ENCODE results near the gene ADGRV1. TPM values are rescaled to one million over a fixed set of nuclear protein-coding genes. Genes with fewer than 3 reads are reported as not detected.

ADGRV1 gene
- total and polyA plus RNA-seq, 9 of the 15 experiments (the other 6 are each of a cell fraction or from before 2014, with no cell fraction given) = 21.7 to 156 (median 58.2) TPM

GRCh38 chr5:90529194-90529938 lies 29.2 kb upstream of the ADGRV1 start, which contains the start of gene LYSMD3 (continued):
- TF ChIP-seq KLF1 (tag; IDR thresholded peaks at IDR 0.05) = peak; percentile 60; the same call in 1 of the 2 replicates
- TF ChIP-seq TCF7L2 (IDR thresholded peaks at IDR 0.05; ENCODE audit: low read depth, low read length) = no peak
- no peak for TF ChIP-seq KHSRP (IDR thresholded peaks at IDR 0.05)
- peak; percentile 79 for TF ChIP-seq MAX (CRISPR knock-in tag; IDR thresholded peaks at IDR 0.05)
- no peak for TF ChIP-seq HMG20A (CRISPR knock-in tag; conservative IDR thresholded peaks at IDR 0.05)
- no peak for TF ChIP-seq KAT8 (IDR thresholded peaks at IDR 0.05; ENCODE audit: low read depth)
- TF ChIP-seq MAFF (IDR thresholded peaks at IDR 0.05; ENCODE audit: low read length) = no peak
- no peak for TF ChIP-seq ZBTB49 (CRISPR knock-in tag; IDR thresholded peaks at IDR 0.05; ENCODE audit: borderline replicate concordance)
- peak; percentile 84; the same call in 1 of the 2 replicates for TF ChIP-seq ZBTB1 (CRISPR knock-in tag; IDR thresholded peaks at IDR 0.05; ENCODE audit: borderline replicate concordance, low read depth)
- TF ChIP-seq BDP1 (IDR thresholded peaks at IDR 0.05; ENCODE audit: insufficient read depth, insufficient read length) = no peak
- TF ChIP-seq CHD2 (IDR thresholded peaks at IDR 0.05; ENCODE audit: low read depth, low read length) = no peak
- TF ChIP-seq FOXP1 (CRISPR knock-in tag; IDR thresholded peaks at IDR 0.05) = peak; percentile 68; the same call in 1 of the 2 replicates
- no peak for TF ChIP-seq XRCC3 (IDR thresholded peaks at IDR 0.05)
- no peak for TF ChIP-seq CBX8 (IDR thresholded peaks at IDR 0.05; ENCODE audit: borderline replicate concordance, extremely low read depth, low read depth, low read length, poor library complexity, severe bottlenecking)
- no peak for TF ChIP-seq ZNF436 (CRISPR knock-in tag; IDR thresholded peaks at IDR 0.05)
- no peak for TF ChIP-seq BCL6 (CRISPR knock-in tag; IDR thresholded peaks at IDR 0.05)
- TF ChIP-seq CREB5 (CRISPR knock-in tag; IDR thresholded peaks at IDR 0.05) = no peak
- no peak for TF ChIP-seq RAD21 (CRISPR knock-in tag; conservative IDR thresholded peaks at IDR 0.05 in 1 of 2, IDR thresholded peaks at IDR 0.05 in 1 of 2)
- TF ChIP-seq HMG20B (CRISPR knock-in tag; IDR thresholded peaks at IDR 0.05) = no peak
- TF ChIP-seq NFIC (IDR thresholded peaks at IDR 0.05) = 0 out of 2 replicates have a peak, but pooled peaks have one; percentile 31
- no peak for TF ChIP-seq ZNF232 (CRISPR knock-in tag; IDR thresholded peaks at IDR 0.05)
- no peak for TF ChIP-seq HEY1 (CRISPR knock-in tag; IDR thresholded peaks at IDR 0.05; ENCODE audit: borderline replicate concordance)
- no peak for TF ChIP-seq SAFB (IDR thresholded peaks at IDR 0.05; ENCODE audit: borderline replicate concordance, low read depth, low read length)
- TF ChIP-seq CEBPG (CRISPR knock-in tag; IDR thresholded peaks at IDR 0.05) = 0 out of 2 replicates have a peak, but pooled peaks have one; percentile 34
- no peak for TF ChIP-seq CEBPG (tag; conservative IDR thresholded peaks at IDR 0.05 in 1 of 2, IDR thresholded peaks at IDR 0.05 in 1 of 2)
- peak; percentile 65 for TF ChIP-seq CHD1 (IDR thresholded peaks at IDR 0.05; ENCODE audit: low read length)
- TF ChIP-seq RUNX1 (IDR thresholded peaks at IDR 0.05; ENCODE audit: low read depth) = peak; percentile 76; the same call in 1 of the 2 replicates

Data from K562 (cell line).